ENCODE results near the gene FXYD5.
"Not testable (repeated sequence)": the region's sequence is repeated elsewhere in the genome, so short reads cannot be mapped to it uniquely, and the experiment has no call there.

Gene FXYD5

GRCh38 chr19:35177377-35178274 is 23.1 kb downstream of the FXYD5 start:
- no peak for DNase-seq (ENCODE audit: low read depth, low spot score)

DNA sequence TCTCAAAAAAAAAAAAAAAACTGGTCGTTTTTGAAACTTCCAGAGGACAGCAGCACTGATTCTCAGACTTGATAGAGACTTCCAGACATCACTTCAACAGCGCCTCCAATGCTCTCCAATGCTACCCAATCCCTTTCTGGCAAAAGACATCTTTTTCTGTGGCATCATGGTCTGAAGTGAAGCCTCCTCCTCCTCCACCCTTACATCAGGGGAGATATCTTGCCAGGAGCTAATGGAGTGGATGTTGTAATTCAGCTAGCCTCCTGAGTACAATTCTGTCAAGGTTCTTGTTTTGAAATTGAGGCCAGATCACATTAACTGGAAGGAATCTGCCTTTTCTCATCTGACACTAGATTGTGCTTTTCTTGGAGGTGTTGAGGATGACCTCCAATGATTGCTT is 24.2 kb downstream of the FXYD5 start:
- DNase-seq (ENCODE audit: low read depth, low spot score) = no peak

GRCh38 chr19:35179830-35180229 is 25.3 kb downstream of the FXYD5 start:
- no peak for DNase-seq (ENCODE audit: low read depth, low spot score)

DNA sequence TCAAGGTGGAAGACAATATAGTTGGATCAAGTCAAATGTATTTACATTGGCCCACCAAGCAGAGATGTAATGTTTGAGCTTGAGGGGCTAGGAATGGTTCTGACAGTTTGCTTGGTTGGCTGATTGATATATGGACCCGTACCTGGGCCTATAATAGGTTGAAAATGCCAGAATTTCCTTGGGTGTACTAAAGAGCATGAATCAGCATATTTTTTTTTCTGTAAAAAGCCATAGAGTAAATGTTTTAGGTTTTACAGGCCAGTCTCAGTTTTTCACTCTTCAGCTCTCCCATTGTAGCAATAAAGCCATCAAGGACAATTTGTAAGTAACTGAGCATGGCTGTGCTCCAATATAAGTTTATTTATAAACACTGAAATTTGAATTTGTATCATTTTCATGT is 26.9 kb downstream of the FXYD5 start:
- no peak for DNase-seq (ENCODE audit: low read depth, low spot score)

DNA sequence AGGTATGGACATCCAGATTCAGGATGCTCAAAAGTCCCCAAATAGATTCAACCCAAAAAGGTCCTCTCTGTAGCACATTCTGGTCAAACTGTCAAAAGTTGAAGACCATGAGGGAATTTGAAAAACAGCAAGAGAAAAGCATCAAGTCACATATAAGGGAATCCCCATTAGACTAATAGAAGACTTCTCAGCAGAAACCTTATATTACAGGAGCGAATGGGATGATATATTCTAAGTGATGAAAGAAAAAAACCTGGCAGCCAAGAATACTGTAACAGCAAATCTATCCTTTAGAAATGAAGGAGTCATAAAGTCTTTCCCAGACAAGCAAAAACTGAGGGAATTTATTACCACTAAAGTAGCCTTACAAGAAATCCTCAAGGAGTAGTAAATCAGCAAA is 29.7 kb downstream of the FXYD5 start:
- no peak for DNase-seq (ENCODE audit: low read depth, low spot score)

GRCh38 chr19:35184884-35185283 is 30.3 kb downstream of the FXYD5 start:
- DNase-seq (ENCODE audit: low read depth, low spot score) = no peak

DNA sequence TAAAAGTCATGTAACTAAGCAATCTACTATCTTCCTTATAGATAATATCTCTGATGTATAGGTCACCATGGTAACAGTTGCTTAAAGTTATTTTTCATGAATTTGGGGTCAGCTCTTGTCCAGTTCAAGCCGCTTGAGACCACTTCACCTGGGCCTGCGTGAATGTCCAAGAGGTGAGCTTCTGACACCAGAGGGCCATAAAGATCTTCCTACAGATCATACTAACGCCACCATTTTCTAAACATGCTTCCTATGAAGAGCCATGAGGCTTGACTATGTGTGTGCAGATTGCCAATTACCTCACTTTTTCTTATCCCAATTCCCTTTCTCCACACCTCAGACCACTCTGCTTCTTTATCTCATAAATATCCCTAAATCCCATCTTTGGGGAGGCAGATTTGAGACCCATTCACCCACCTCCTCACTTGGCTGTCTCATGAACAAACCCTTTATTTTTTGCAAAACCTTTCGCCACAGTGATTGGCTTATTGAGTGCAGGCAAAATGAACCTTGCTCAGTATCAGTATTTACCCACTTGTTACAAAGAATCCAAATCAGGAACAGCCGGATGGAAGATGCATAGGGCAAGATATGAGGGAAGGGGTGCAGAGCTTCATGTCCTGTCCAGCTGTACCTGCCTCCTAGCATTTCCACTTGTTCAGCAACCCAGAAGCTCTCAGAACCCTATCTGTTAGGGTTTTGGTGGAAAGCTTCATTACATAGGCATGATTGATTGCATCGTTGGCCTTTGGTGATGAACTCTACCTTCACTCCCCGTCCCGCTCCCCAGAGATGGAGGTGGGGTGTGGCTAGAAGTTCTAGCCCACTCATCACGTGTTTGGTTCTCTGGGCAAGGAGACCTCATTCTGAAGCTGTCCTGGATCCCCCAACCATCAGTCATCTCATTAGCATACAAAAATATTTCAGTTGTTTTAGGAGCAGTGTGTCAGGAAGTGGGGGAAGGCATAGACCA is 39.8 kb downstream of the FXYD5 start:
- no peak for DNase-seq (ENCODE audit: low read depth, low spot score)

DNA sequence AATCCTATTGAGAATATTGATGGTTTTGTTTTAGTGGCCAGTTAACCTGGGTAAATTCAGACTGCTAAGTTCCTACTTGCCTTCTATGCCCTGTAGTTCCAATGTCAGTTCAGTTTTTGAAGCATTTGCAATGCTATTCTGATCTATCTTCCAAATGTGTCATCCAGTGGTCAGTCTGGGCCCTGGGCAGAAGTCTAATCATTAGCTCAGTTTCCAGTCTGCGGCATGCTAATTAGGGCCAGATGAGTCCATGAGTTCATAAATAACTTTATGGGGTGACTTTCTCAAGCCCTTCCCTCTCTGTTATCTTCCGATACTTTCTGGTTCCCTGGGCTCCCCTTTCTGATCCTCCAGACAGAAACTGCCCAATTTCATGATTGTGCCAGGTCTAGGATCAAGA is 41.3 kb downstream of the FXYD5 start:
- no peak for DNase-seq (ENCODE audit: low read depth, low spot score)

DNA sequence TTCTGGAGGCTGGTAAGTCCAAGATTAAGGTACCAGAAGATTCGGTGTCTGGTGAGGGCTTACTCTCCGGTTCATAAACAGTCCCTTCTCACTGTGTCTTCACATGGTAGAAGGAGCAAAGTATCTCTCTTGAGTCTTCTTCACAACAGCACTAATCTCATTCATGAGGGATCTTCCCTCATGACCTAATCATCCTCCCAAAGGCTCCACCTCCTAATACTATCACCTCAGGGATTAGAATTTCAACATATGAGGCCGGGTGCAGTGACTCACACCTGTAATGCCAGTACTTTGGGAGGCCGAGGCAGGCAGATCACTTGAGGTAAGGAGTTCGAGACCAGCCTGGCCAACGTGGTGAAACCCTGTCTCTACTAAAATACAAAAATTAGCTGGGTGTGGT is 42.3 kb downstream of the FXYD5 start:
- DNase-seq (ENCODE audit: low read depth, low spot score) = not testable (repeated sequence)

- no peak for DNase-seq (ENCODE audit: low read depth, low spot score)
Observed at GRCh38 chr19:35199481-35199880, 44.9 kb downstream of the FXYD5 start.

GRCh38 chr19:35202722-35203688 is 48.5 kb downstream of the FXYD5 start:
- peak; percentile 98 for DNase-seq (ENCODE audit: low read depth, low spot score)

- DNase-seq (ENCODE audit: low read depth, low spot score) = no peak
Observed at GRCh38 chr19:35204799-35205732, 50.5 kb downstream of the FXYD5 start.

- DNase-seq (ENCODE audit: low read depth, low spot score) = no peak
Observed at GRCh38 chr19:35205733-35206323, 51.3 kb downstream of the FXYD5 start.

- DNase-seq (ENCODE audit: low read depth, low spot score) = no peak
Observed at GRCh38 chr19:35206379-35206778, 51.8 kb downstream of the FXYD5 start.

DNA sequence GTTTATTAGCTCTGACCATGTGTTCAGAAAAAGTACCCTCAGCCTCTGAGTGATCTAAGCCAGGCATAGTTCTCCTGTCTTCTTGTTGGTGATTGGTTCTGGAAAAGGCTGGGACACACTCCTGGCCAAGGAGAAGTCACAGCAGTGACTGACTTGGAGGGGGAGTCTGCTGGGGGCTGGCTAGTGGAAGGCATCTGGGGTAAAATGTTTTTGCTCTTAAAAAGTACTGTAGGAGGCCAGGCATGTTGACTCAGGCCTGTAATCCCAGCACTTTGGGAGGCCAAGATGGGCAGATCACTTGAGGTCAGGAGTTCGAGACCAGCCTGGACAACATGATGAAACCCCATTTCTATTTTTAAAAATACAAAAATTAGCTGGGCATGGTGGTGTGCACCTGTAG is 52.3 kb downstream of the FXYD5 start:
- DNase-seq (ENCODE audit: low read depth, low spot score) = no peak

GRCh38 chr19:35207391-35207871 is 52.9 kb downstream of the FXYD5 start:
- DNase-seq (ENCODE audit: low read depth, low spot score) = no peak

DNA sequence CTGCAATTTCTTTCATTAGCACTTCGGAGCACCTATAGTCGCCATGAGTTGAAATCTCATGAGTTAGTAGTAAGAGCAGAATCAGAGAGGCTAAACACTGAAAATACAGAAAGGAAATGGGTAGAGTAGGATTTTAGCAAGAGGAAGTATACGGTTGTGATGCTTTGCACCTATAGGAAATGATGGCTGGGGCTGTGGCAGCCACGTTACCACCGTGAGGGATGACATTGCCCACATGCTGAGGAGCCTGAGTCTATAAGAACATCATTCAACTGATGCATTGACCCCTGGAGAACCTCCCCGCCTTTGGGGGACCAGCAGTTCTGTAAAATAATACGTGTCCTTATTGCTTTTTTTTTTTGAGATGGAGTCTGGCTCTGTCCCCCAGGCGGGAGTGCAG is 53.6 kb downstream of the FXYD5 start:
- DNase-seq (ENCODE audit: low read depth, low spot score) = no peak

GRCh38 chr19:35209646-35210045 is 55.1 kb downstream of the FXYD5 start:
- DNase-seq (ENCODE audit: low read depth, low spot score) = no peak

- DNase-seq (ENCODE audit: low read depth, low spot score) = no peak
Observed at GRCh38 chr19:35211545-35212230, 57.2 kb downstream of the FXYD5 start.
